Neural crest cell (in vitro differentiated cells): ENCODE results near the gene CELA2A. TPM values are rescaled to one million over a fixed set of nuclear protein-coding genes. Genes with fewer than 3 reads are reported as not detected.
"Not testable (repeated sequence)": the region's sequence is repeated elsewhere in the genome, so short reads cannot be mapped to it uniquely, and the experiment has no call there.

ENCODE experiments used
- DNase-seq: peaks from one replicate; pipeline ENCODE4 v3.0.0; 2021; ENCODE audit warnings: low read depth, mixed read lengths, low spot score
- H3K27ac Mint-ChIP-seq: one replicate; pipeline ENCODE4 v1.8.0; 2021; ENCODE audit warnings: mild to moderate bottlenecking, mixed read lengths; ENCODE audit not compliant: unreplicated experiment
- H3K27me3 Mint-ChIP-seq: 2 replicates; pipeline ENCODE4 v1.8.0; 2021; ENCODE audit warnings: low read depth, mild to moderate bottlenecking, mixed read lengths
- H3K36me3 Mint-ChIP-seq: 2 replicates; pipeline ENCODE4 v1.8.0; 2021; ENCODE audit warnings: low read depth, mild to moderate bottlenecking, mixed read lengths
- H3K4me1 Mint-ChIP-seq: 2 replicates; pipeline ENCODE4 v1.8.0; 2021; ENCODE audit warnings: mixed read lengths
- H3K4me3 Mint-ChIP-seq: one replicate; pipeline ENCODE4 v1.8.0; 2021; ENCODE audit warnings: mild to moderate bottlenecking, mixed read lengths
- H3K9me3 Mint-ChIP-seq: 2 replicates; pipeline ENCODE4 v1.8.0; 2021; ENCODE audit warnings: mixed read lengths
- total RNA-seq: library from RNA; stranded (reverse); gene quantifications from 2 replicates; pipeline ENCODE4 v1.2.1, GENCODE V29; 2021
- TF ChIP-seq, protein P1 (sequence below): fragments of 200-600 bp; sonication (generic); conservative IDR thresholded peaks from 2 replicates; pipeline ENCODE4 v1.5.0; 2021; ENCODE audit warnings: antibody characterized with exemption, mild to moderate bottlenecking

CELA2A gene
- total RNA-seq, 1 donor from 2014 or later, result not detected

DNA sequence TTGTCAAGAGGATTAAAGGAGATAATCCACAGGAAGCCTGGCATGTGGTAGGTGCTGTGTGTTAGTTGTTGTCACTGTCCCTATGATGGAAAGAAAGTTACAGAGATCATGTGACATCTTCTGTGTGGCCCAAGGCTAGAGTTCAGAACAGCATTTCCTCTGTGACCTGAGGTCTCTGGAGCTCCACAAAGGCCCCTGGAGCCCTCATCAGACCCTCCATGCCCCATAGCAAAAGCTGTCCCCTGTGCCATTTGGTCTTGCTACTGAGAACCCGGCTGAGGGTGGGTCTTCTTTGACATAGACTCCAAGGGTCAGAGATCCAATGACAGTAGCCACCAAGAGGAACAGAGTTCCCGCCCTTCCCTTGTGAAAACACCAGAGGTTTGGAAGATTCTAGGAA is 27.4 kb downstream of the CELA2A start:
- Mint-ChIP-seq H3K4me1 (no peaks in the 10 kb centered on the region), H3K27ac (no peak overlapping the region), H3K4me3 (no peak overlapping the region), H3K9me3 (no peaks in the 10 kb centered on the region), H3K36me3 (peaks cover 6% of the 10 kb centered on the region), H3K27me3 (no peaks in the 10 kb centered on the region)
- DNase-seq, result no peak
- TF ChIP-seq, protein P1, sequence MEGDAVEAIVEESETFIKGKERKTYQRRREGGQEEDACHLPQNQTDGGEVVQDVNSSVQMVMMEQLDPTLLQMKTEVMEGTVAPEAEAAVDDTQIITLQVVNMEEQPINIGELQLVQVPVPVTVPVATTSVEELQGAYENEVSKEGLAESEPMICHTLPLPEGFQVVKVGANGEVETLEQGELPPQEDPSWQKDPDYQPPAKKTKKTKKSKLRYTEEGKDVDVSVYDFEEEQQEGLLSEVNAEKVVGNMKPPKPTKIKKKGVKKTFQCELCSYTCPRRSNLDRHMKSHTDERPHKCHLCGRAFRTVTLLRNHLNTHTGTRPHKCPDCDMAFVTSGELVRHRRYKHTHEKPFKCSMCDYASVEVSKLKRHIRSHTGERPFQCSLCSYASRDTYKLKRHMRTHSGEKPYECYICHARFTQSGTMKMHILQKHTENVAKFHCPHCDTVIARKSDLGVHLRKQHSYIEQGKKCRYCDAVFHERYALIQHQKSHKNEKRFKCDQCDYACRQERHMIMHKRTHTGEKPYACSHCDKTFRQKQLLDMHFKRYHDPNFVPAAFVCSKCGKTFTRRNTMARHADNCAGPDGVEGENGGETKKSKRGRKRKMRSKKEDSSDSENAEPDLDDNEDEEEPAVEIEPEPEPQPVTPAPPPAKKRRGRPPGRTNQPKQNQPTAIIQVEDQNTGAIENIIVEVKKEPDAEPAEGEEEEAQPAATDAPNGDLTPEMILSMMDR, result no peak

DNA sequence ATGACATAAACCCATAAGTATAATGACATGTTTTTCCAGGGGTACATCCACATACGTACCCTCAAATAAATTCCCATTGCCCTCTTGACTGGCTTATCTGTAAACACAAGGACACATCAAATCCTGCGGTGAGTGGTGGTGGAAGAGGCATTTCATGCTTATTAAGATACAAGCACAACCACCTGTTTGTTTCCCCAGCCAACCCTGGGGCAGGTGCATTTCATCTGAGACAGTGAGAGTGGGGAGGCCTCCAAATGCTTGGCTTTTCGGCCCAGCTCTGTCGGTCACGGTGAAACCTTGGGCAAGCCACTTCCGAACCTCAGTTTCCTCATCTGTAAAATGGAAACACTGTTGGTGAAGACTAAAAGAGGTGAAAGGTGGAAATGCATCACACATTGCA is 27.9 kb downstream of the CELA2A start:
- not testable (repeated sequence) for H3K27ac Mint-ChIP-seq, H3K9me3 Mint-ChIP-seq, DNase-seq, H3K36me3 Mint-ChIP-seq, H3K4me3 Mint-ChIP-seq, H3K4me1 Mint-ChIP-seq, H3K27me3 Mint-ChIP-seq

DNA sequence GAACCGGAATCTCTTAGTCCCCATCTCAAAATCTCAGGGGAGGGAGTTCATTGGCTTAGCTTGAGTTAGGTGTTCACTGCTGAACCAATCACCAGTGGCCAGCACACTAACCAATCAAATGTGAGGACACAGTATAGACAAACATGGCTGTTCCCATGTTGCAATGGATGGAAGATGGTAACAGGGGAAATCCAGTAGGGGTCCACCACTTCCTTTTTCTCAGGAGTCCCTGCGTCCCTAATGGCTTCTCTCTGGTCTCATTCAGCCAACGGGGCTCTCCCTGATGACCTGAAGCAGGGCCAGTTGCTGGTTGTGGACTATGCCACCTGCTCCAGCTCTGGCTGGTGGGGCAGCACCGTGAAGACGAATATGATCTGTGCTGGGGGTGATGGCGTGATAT is 29.1 kb downstream of the CELA2A start:
- DNase-seq, result no peak
- TF ChIP-seq, protein P1, result no peak
- peaks cover 11% of the 10 kb centered on the region for H3K36me3 Mint-ChIP-seq
- H3K4me3 Mint-ChIP-seq, result no peak overlapping the region
- H3K27ac Mint-ChIP-seq, result no peak overlapping the region
- H3K27me3 Mint-ChIP-seq, result no peaks in the 10 kb centered on the region
- H3K4me1 Mint-ChIP-seq, result no peaks in the 10 kb centered on the region
- H3K9me3 Mint-ChIP-seq, result no peaks in the 10 kb centered on the region

DNA sequence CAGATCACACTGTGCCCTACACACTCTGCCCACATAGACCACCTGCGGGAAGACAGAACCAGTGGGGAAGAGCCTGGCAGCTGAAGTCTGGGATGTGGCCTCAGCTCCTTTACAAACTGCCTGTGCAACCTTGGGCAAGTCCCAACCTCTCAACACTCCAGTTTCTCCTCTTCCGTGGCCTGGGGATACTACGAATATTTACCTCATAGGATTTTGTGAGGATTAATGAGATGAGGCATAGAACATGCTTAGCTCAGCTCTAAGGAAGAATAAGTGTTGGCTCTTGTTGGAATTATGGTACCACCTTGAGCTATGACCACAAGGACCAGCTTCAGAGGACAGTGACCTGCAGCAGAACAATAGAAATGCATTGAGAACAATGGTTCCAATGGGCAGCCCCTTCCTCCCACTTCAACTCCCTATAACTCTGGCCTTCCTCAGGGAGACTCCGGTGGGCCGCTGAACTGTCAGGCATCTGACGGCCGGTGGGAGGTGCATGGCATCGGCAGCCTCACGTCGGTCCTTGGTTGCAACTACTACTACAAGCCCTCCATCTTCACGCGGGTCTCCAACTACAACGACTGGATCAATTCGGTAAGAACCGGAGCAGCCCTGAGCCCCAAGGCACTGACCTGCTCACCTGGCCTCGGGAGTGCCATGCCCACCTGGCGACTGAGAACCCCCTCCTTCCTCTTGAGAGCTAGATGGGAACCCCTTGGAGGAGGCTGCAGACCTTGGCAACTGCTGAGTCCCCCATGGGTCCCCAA is 30.5 kb downstream of the CELA2A start:
- peaks cover 11% of the 10 kb centered on the region for H3K36me3 Mint-ChIP-seq
- not testable (repeated sequence) for H3K4me3 Mint-ChIP-seq, H3K27me3 Mint-ChIP-seq, DNase-seq, H3K9me3 Mint-ChIP-seq, H3K4me1 Mint-ChIP-seq
- H3K27ac Mint-ChIP-seq, result peak overlapping the region; percentile 35

DNA sequence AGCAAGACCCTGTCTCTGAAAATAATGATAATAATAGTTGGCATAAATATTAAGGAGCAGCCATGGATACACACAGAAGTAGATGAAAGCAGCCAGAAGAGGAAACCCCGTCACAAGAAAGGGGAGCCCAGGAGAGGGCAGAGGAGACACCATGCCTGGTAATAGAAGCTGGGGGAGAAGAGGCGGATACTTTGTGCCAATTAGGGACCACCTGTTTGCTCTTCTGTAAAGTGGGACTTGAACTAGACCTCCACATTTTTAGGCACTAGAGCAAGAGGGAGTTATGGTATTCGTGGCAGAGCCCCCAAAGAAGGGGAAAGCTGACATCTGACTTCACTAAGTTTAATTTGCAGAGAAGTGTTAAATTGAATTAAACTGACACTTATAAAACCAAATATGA is 31.8 kb downstream of the CELA2A start:
- no peak for DNase-seq
- Mint-ChIP-seq H3K27me3 (no peaks in the 10 kb centered on the region), H3K9me3 (no peaks in the 10 kb centered on the region), H3K27ac (no peak overlapping the region), H3K36me3 (peaks cover 11% of the 10 kb centered on the region), H3K4me3 (no peak overlapping the region), H3K4me1 (no peaks in the 10 kb centered on the region)
- TF ChIP-seq, protein P1, result no peak

DNA sequence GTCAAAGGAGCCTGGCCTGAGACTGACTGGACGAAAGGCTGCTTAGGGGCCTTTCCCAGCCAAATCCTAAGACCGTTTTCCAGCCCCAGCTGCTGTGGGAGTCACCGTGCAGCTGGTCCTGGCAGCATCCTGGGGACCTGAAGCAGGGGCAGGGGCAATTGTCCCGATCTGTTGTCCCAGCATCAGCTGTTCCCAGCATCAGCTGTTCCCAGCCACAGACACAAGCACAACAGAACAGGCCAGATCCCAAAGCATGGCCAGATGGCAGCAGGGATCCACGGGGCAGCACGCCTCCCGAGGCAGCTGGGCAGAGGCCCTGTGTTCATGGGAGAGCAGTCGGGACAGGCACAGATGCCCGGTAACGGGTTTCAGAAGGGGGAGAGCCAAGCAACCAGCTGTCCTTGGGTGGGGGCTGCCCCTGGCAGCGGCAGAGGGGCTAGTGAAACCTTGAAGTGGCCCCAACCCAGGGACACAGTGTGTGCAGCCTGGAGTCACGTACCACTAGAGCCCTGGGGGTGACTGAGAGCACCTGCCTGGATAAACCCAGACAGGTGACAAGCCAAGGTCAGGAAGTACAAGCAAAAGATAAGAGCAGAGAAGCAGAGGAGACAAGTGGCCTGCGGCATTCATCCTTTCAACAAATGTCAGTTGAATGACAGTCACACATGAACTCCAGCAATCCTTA is 32.7 kb downstream of the CELA2A start:
- Mint-ChIP-seq H3K27ac (no peak overlapping the region), H3K4me3 (no peak overlapping the region)
- no peak for DNase-seq

DNA sequence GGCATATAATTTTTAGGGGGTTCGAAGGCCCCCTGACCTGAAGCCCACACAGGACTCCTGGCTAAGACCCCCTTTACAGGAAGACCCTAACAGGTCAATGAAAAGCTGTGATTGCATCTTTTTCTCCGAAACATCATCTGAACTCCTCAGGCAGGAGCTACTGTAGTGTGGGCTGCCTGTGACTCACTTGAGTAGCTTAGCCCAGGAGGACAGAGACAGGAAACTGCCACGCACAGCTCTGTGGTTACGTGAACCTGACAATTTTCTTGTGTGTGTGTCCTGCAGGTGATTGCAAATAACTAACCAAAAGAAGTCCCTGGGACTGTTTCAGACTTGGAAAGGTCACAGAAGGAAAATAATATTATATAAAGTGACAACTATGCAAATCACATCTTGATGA is 34.5 kb downstream of the CELA2A start:
- not testable (repeated sequence) for H3K27ac Mint-ChIP-seq, H3K9me3 Mint-ChIP-seq

More for the DNA sequence above, 32.7 kb downstream of the CELA2A start:
- Mint-ChIP-seq H3K4me1 (no peaks in the 10 kb centered on the region), H3K27me3 (no peaks in the 10 kb centered on the region), H3K9me3 (no peaks in the 10 kb centered on the region), H3K36me3 (peaks cover 11% of the 10 kb centered on the region)
- TF ChIP-seq, protein P1, result no peak

More for the DNA sequence above, 34.5 kb downstream of the CELA2A start:
- DNase-seq, H3K4me3 Mint-ChIP-seq, H3K4me1 Mint-ChIP-seq, H3K27me3 Mint-ChIP-seq, H3K36me3 Mint-ChIP-seq: not testable (repeated sequence)
